HG03159 (cell line): ENCODE results near the gene GPNMB.

Experiments
- ATAC-seq: cut with Tn5 transposase; IDR thresholded peaks from one replicate; pipeline ENCODE4 v1.9.1; 2021; ENCODE audit warnings: mild to moderate bottlenecking, moderate library complexity; ENCODE audit not compliant: unreplicated experiment

The GPNMB gene

GRCh38 chr7:23228412-23228811 is 18.2 kb upstream of the GPNMB start:
- no peak for ATAC-seq

- ATAC-seq = no peak
Observed at GRCh38 chr7:23230641-23231101, 15.9 kb upstream of the GPNMB start.

GRCh38 chr7:23232966-23233365 is 13.6 kb upstream of the GPNMB start:
- ATAC-seq = no peak

GRCh38 chr7:23234569-23235296 is 11.8 kb upstream of the GPNMB start:
- ATAC-seq = peak; percentile 76

- ATAC-seq = no peak
Observed at GRCh38 chr7:23235813-23236221, 10.8 kb upstream of the GPNMB start.

GRCh38 chr7:23237000-23237399 is 9.6 kb upstream of the GPNMB start:
- ATAC-seq = no peak

- ATAC-seq = no peak
Observed at GRCh38 chr7:23238983-23239652, 7.5 kb upstream of the GPNMB start.

GRCh38 chr7:23239698-23240097 is 6.9 kb upstream of the GPNMB start:
- no peak for ATAC-seq

GRCh38 chr7:23242321-23242720 is 4.3 kb upstream of the GPNMB start:
- ATAC-seq = no peak

GRCh38 chr7:23242935-23243334 is 3.6 kb upstream of the GPNMB start:
- ATAC-seq = no peak

- no peak for ATAC-seq
Observed at GRCh38 chr7:23247046-23247602, 549 bp downstream of the GPNMB start.

GRCh38 chr7:23247603-23248335 is 1.2 kb downstream of the GPNMB start:
- no peak for ATAC-seq

GRCh38 chr7:23249486-23249885 is 2.9 kb downstream of the GPNMB start:
- ATAC-seq = no peak

GRCh38 chr7:23254051-23254681 is 7.6 kb downstream of the GPNMB start:
- no peak for ATAC-seq

GRCh38 chr7:23256731-23257130 is 10.2 kb downstream of the GPNMB start:
- ATAC-seq = no peak

GRCh38 chr7:23260371-23260770 is 13.8 kb downstream of the GPNMB start:
- ATAC-seq = no peak

- peak; percentile 84 for ATAC-seq
Observed at GRCh38 chr7:23261843-23262452, 15.4 kb downstream of the GPNMB start.

- ATAC-seq = no peak
Observed at GRCh38 chr7:23264916-23265458, 18.4 kb downstream of the GPNMB start.

GRCh38 chr7:23266918-23267317 is 20.3 kb downstream of the GPNMB start:
- no peak for ATAC-seq

GRCh38 chr7:23267357-23267756 is 20.8 kb downstream of the GPNMB start:
- ATAC-seq = no peak
